HG03575 (cell line): ENCODE measurements around the gene AKT1.
"Not testable (repeated sequence)": the region's sequence is repeated elsewhere in the genome, so short reads cannot be mapped to it uniquely, and the experiment has no call there.

Experiments used
- ATAC-seq: cut with Tn5 transposase; IDR thresholded peaks from one replicate; pipeline ENCODE4 v1.9.1; 2021; ENCODE audit not compliant: unreplicated experiment, insufficient number of reproducible peaks, low FRiP score; ENCODE audit errors: extremely low read depth

The AKT1 gene

GRCh38 chr14:104794993-104795780 is at the start of gene AKT1:
Gene AKT1, minus strand, starts transcription at chr14:104795748. Its CDS starts 3,105 bp downstream, at chr14:104792643.
- ATAC-seq: no peak

- ATAC-seq: no peak
Observed at GRCh38 chr14:104845033-104845666, 49.6 kb upstream of the AKT1 start.

GRCh38 chr14:104844306-104845032 is 48.9 kb upstream of the AKT1 start:
- ATAC-seq: no peak

- no peak for ATAC-seq
Observed at GRCh38 chr14:104843442-104844305, 48.1 kb upstream of the AKT1 start.

- no peak for ATAC-seq
Observed at GRCh38 chr14:104843006-104843405, 47.5 kb upstream of the AKT1 start.

GRCh38 chr14:104841730-104842129 is 46.2 kb upstream of the AKT1 start:
- ATAC-seq: no peak

- ATAC-seq: not testable (repeated sequence)
Observed at GRCh38 chr14:104836171-104836935, 40.8 kb upstream of the AKT1 start.

GRCh38 chr14:104830781-104831180 is 35.2 kb upstream of the AKT1 start:
- ATAC-seq: no peak

- ATAC-seq: no peak
Observed at GRCh38 chr14:104827177-104828055, 31.9 kb upstream of the AKT1 start.

- no peak for ATAC-seq
Observed at GRCh38 chr14:104826861-104827176, 31.3 kb upstream of the AKT1 start.

- ATAC-seq: no peak
Observed at GRCh38 chr14:104826189-104826860, 30.8 kb upstream of the AKT1 start.

- no peak for ATAC-seq
Observed at GRCh38 chr14:104824353-104824997, 28.9 kb upstream of the AKT1 start.

GRCh38 chr14:104822821-104823615 is 27.5 kb upstream of the AKT1 start:
- no peak for ATAC-seq

GRCh38 chr14:104821971-104822608 is 26.5 kb upstream of the AKT1 start:
- ATAC-seq: no peak

- ATAC-seq: no peak
Observed at GRCh38 chr14:104821229-104821945, 25.8 kb upstream of the AKT1 start.
